Gastroesophageal sphincter (tissue), 4 donors: ENCODE data around the gene ETNPPL. TPM values are rescaled to one million over a fixed set of nuclear protein-coding genes. Genes with fewer than 3 reads are reported as not detected.

Experiments
- ATAC-seq: fragments of 150-250 bp; one replicate; pipeline ENCODE4 v1.9.1; 2016; ENCODE audit warnings: mild to moderate bottlenecking, moderate library complexity
- H3K27ac ChIP-seq, 4 donors: fragments of 200-600 bp; sonication (generic) in 3 of 4; 1 replicate in 3 of 4; 2 replicates in 1 of 4; pipeline ENCODE4 v1.5.1; 2016 to 2019
- H3K27me3 ChIP-seq: fragments of 200-600 bp; sonication (generic); one replicate; pipeline ENCODE4 v1.5.1; 2019
- H3K36me3 ChIP-seq, 2 donors: fragments of 200-600 bp; sonication (generic); one replicate each; pipeline ENCODE4 v1.5.1; 2019; ENCODE audit warnings: control low read depth in 1 of 2
- H3K4me1 ChIP-seq, 3 donors: fragments of 200-600 bp; sonication (generic); 1 replicate in 2 of 3; 2 replicates in 1 of 3; pipeline ENCODE4 v1.5.1; 2016 to 2019; ENCODE audit warnings: control low read depth in 2 of 3
- H3K4me3 ChIP-seq, 2 donors: fragments of 200-600 bp; sonication (generic); one replicate each; pipeline ENCODE4 v1.5.1; 2019; ENCODE audit warnings: mild to moderate bottlenecking in 1 of 2, moderate library complexity in 1 of 2
- H3K9me3 ChIP-seq, 3 donors: fragments of 200-600 bp; sonication (generic); one replicate each; pipeline ENCODE4 v1.5.1; 2017 to 2019; ENCODE audit warnings: control low read depth in 2 of 3
- CTCF ChIP-seq, 4 experiments: fragments of 200-600 bp in 2 of 4; fragments of 450-650 bp in 2 of 4; sonication (generic) in 1 of 4; IDR thresholded peaks; one replicate each; pipeline ENCODE4 v1.5.1; 2017 to 2019; ENCODE audit warnings: antibody characterized with exemption in 4 of 4, mild to moderate bottlenecking in 2 of 4, moderate library complexity in 2 of 4
- EP300 ChIP-seq: sonication (generic); formaldehyde crosslinking; IDR thresholded peaks from one replicate; pipeline ENCODE4 v1.6.1; 2017; ENCODE audit warnings: antibody characterized with exemption, mild to moderate bottlenecking
- POLR2A ChIP-seq, 2 donors: fragments of 450-650 bp; IDR thresholded peaks; one replicate each; pipeline ENCODE4 v1.6.1; 2017; ENCODE audit warnings: antibody characterized with exemption in 2 of 2, mild to moderate bottlenecking in 2 of 2, moderate library complexity in 1 of 2
- POLR2AphosphoS5 ChIP-seq: sonication (generic); formaldehyde crosslinking; IDR thresholded peaks from one replicate; pipeline ENCODE4 v1.6.1; 2017; ENCODE audit warnings: antibody characterized with exemption
- WGBS, 2 donors: methylation state at CpG; one replicate each; pipeline ENCODE4 v1.1.5; 2018; ENCODE audit warnings: low coverage in 1 of 2; 5-methylcytosine and 5-hydroxymethylcytosine counted together
- total RNA-seq, 4 donors: library from RNA; depleted of rRNA; stranded (reverse); fragments of >200 nt; gene quantifications; one replicate each; pipeline ENCODE4 v1.1.0, GENCODE V29; 2016

The ETNPPL gene
- total RNA-seq, 4 donors from 2014 or later = not detected

GRCh38 chr4:108731006-108731405 lies 31.8 kb downstream of the ETNPPL start:
- TF ChIP-seq POLR2AphosphoS5 = no peak
- no peak for TF ChIP-seq POLR2A (IDR thresholded peaks at IDR 0.05)
- TF ChIP-seq EP300 = no peak
- TF ChIP-seq CTCF (IDR thresholded peaks at IDR 0.05) = no peak
- H3K27me3 ChIP-seq = no peaks in the 10 kb centered on the region
- H3K36me3 ChIP-seq = no peaks in the 10 kb centered on the region
- WGBS, 2 donors = 8 to 43% methylated on average over 3 of the region's 3 CpGs
- no peak for ATAC-seq
- no peak overlapping the region for H3K27ac ChIP-seq
- H3K4me3 ChIP-seq = no peak overlapping the region
- no peaks in the 10 kb centered on the region for H3K9me3 ChIP-seq
- no peaks in the 10 kb centered on the region for H3K4me1 ChIP-seq

- no peaks in the 10 kb centered on the region for H3K27me3 ChIP-seq
- no peak overlapping the region for H3K27ac ChIP-seq
- H3K4me3 ChIP-seq = no peak overlapping the region
- no peak for ATAC-seq
- no peaks in the 10 kb centered on the region for H3K4me1 ChIP-seq
- WGBS, 2 donors = 38 to 50% methylated on average over 1 of the region's 1 CpG
- H3K9me3 ChIP-seq = no peaks in the 10 kb centered on the region
- H3K36me3 ChIP-seq = no peaks in the 10 kb centered on the region
- TF ChIP-seq POLR2AphosphoS5 = no peak
- TF ChIP-seq POLR2A (IDR thresholded peaks at IDR 0.05) = no peak
- TF ChIP-seq EP300 = no peak
- TF ChIP-seq CTCF (IDR thresholded peaks at IDR 0.05) = no peak
Observed at GRCh38 chr4:108730579-108730978, 32.3 kb downstream of the ETNPPL start.

- Histone ChIP-seq H3K27ac (no peak overlapping the region), H3K27me3 (no peaks in the 10 kb centered on the region), H3K4me1 (no peaks in the 10 kb centered on the region), H3K4me3 (no peak overlapping the region), H3K36me3 (no peaks in the 10 kb centered on the region), H3K9me3 (no peaks in the 10 kb centered on the region)
- ATAC-seq = no peak
- TF ChIP-seq EP300 (no peak), POLR2AphosphoS5 (no peak), POLR2A (IDR thresholded peaks at IDR 0.05) (no peak), CTCF (IDR thresholded peaks at IDR 0.05) (no peak)
- 100% methylated on average over 1 of the region's 1 CpG; no CpG with 5 or more reads in 1 of the 2 donors for WGBS, 2 donors
Observed at GRCh38 chr4:108729731-108730130, 33.1 kb downstream of the ETNPPL start.

GRCh38 chr4:108725457-108725856 lies 37.4 kb downstream of the ETNPPL start:
- no peak for ATAC-seq
- Histone ChIP-seq H3K27ac (no peak overlapping the region), H3K36me3 (no peaks in the 10 kb centered on the region), H3K4me1 (no peaks in the 10 kb centered on the region), H3K4me3 (no peak overlapping the region), H3K9me3 (no peaks in the 10 kb centered on the region), H3K27me3 (no peaks in the 10 kb centered on the region)
- TF ChIP-seq POLR2AphosphoS5 = no peak
- no peak for TF ChIP-seq POLR2A (IDR thresholded peaks at IDR 0.05)
- TF ChIP-seq EP300 = no peak
- TF ChIP-seq CTCF (IDR thresholded peaks at IDR 0.05) = no peak
- 23 to 38% methylated on average over 1 of the region's 1 CpG for WGBS, 2 donors

GRCh38 chr4:108717386-108717785 lies 45.5 kb downstream of the ETNPPL start:
- Histone ChIP-seq H3K9me3 (no peaks in the 10 kb centered on the region), H3K4me3 (no peak overlapping the region), H3K36me3 (no peaks in the 10 kb centered on the region), H3K4me1 (no peaks in the 10 kb centered on the region), H3K27me3 (no peaks in the 10 kb centered on the region), H3K27ac (no peak overlapping the region)
- no peak for ATAC-seq
- TF ChIP-seq POLR2AphosphoS5 (no peak), POLR2A (IDR thresholded peaks at IDR 0.05) (no peak), CTCF (IDR thresholded peaks at IDR 0.05) (no peak), EP300 (no peak)
- 86 to 88% methylated on average over 2 of the region's 2 CpGs for WGBS, 2 donors
